ENCODE results near the gene RC3H2.
A peak's percentile ranks its signal among the peaks of the same experiment; 100 is the strongest.
"Not testable (repeated sequence)": the region's sequence is repeated elsewhere in the genome, so short reads cannot be mapped to it uniquely, and the experiment has no call there.

RC3H2 gene

GRCh38 chr9:122929796-122930354 is 24.7 kb upstream of the RC3H2 start:
- POLR2A ChIA-PET: interaction anchor here (1.3 to 3.2 kb wide), 2 partner anchors 17 to 25 kb away, joined by 6 to 15 read pairs; partner anchors contain the start of genes RC3H2 and ZBTB6
- TF ChIP-seq, protein P1, sequence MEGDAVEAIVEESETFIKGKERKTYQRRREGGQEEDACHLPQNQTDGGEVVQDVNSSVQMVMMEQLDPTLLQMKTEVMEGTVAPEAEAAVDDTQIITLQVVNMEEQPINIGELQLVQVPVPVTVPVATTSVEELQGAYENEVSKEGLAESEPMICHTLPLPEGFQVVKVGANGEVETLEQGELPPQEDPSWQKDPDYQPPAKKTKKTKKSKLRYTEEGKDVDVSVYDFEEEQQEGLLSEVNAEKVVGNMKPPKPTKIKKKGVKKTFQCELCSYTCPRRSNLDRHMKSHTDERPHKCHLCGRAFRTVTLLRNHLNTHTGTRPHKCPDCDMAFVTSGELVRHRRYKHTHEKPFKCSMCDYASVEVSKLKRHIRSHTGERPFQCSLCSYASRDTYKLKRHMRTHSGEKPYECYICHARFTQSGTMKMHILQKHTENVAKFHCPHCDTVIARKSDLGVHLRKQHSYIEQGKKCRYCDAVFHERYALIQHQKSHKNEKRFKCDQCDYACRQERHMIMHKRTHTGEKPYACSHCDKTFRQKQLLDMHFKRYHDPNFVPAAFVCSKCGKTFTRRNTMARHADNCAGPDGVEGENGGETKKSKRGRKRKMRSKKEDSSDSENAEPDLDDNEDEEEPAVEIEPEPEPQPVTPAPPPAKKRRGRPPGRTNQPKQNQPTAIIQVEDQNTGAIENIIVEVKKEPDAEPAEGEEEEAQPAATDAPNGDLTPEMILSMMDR (IDR thresholded peaks at IDR 0.05; ENCODE audit: insufficient read depth, low read length, missing control alignments): no peak
- H3K4me3 ChIP-seq (ENCODE audit: low read depth, low read length): no peak overlapping the region; the same call in 1 of the 2 replicates
- no peak for DNase-seq (ENCODE audit: low read depth, low spot score)
- CTCF ChIA-PET: interaction anchor here (0.9 kb wide), 1 partner anchor 14 kb away, joined by 4 read pairs; no protein-coding TSS in a partner anchor

GRCh38 chr9:122923947-122924346 is 18.8 kb upstream of the RC3H2 start:
- ChIA-PET CTCF (interaction anchor here (0.6 kb wide), 1 partner anchor 801 kb away, joined by 3 read pairs; no protein-coding TSS in a partner anchor), POLR2A (interaction anchor here (1.8 kb wide), 1 partner anchor 11 kb away, joined by 4 read pairs; the partner anchor contains the start of gene ZBTB6)
- no peak for DNase-seq (ENCODE audit: low read depth, low spot score)
- no peak overlapping the region for H3K4me3 ChIP-seq (ENCODE audit: low read depth, low read length)
- TF ChIP-seq, protein P1 (IDR thresholded peaks at IDR 0.05; ENCODE audit: insufficient read depth, low read length, missing control alignments): no peak

GRCh38 chr9:122922713-122923112 is 17.6 kb upstream of the RC3H2 start:
- no peak for DNase-seq (ENCODE audit: low read depth, low spot score)
- ChIA-PET POLR2A (interaction anchor here (1.6 kb wide), 1 partner anchor 10 kb away, joined by 4 read pairs; the partner anchor contains the start of gene ZBTB6), CTCF (no interaction called here)
- TF ChIP-seq, protein P1 (IDR thresholded peaks at IDR 0.05; ENCODE audit: insufficient read depth, low read length, missing control alignments): no peak
- no peak overlapping the region for H3K4me3 ChIP-seq (ENCODE audit: low read depth, low read length)

- ChIA-PET POLR2A (no interaction called here), CTCF (no interaction called here)
- DNase-seq (ENCODE audit: low read depth, low spot score): no peak
- H3K4me3 ChIP-seq (ENCODE audit: low read depth, low read length): no peak overlapping the region
- TF ChIP-seq, protein P1 (IDR thresholded peaks at IDR 0.05; ENCODE audit: insufficient read depth, low read length, missing control alignments): no peak
These were observed 13.2 kb upstream of the RC3H2 start for GRCh38 chr9:122918310-122918709.

DNA sequence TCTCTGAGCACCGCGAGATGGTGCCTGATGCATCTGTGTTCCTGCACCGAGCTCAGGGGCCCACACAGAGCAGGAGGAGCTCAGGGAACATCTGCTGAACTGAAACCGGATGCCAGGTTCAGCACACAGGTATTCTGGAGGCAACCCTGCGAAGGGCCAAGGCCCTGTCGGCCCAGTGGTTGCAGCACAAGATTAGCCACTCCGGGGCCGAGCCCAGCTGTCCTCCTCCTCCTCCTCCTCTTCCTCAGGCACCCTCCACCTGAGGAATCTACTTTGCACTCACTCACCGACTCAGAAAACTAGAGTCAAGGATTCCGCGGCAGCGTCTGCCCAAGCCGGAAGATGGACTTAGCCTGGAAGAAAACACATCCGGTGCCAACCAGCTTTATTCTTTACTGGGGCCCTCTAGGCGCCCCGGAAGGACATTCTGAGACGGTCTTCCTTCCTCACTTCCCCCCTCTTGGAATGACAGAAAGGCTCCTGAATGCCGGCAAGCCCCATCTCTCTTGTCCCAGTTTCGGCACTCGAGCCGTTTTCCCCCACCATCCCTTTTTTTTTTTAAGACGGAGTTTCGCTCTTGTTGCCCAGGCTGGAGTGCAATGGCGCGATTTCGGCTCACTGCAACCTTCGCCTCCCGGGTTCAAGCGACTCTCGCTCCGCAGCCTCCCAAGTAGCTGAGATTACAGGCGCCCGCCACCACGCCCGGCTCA is 8.0 kb upstream of the RC3H2 start, which contains the start of gene ZBTB6:
Gene ZBTB6, minus strand, starts transcription at position 360 of the 710 bp plus-strand sequence. CDS start 1,251 bp downstream, outside the sequence.
- peak within 1 kb of the TSS; percentile 85 for H3K4me3 ChIP-seq (ENCODE audit: low read depth, low read length)
- TF ChIP-seq, protein P1 (IDR thresholded peaks at IDR 0.05; ENCODE audit: insufficient read depth, low read length, missing control alignments): no peak
- peak; percentile 16 for DNase-seq (ENCODE audit: low read depth, low spot score)
- ChIA-PET CTCF (interaction anchor here (1.1 to 2.6 kb wide), 4 partner anchors 9 to 437 kb away, joined by 3 to 8 read pairs (median 5); no protein-coding TSS in a partner anchor), POLR2A (interaction anchor here (0.6 to 2.2 kb wide), 7 partner anchors 9 to 137 kb away, joined by 3 to 15 read pairs (median 4); partner anchors contain the start of genes RABGAP1 and ZBTB26)

DNA sequence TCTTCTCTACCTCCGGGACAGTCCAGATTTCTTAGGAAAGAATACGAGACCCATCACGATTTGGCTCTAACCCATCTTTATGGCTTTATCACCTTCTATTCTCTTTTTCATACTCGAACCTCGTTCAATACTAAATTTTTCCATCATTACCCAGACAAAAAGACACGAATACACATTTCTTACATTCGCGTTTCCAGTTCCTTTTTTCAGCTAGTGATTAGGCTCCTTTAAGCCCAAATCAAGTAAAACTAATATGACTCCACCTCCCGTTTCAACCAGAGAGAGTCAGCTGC is 7.5 kb upstream of the RC3H2 start:
- TF ChIP-seq, protein P1 (IDR thresholded peaks at IDR 0.05; ENCODE audit: insufficient read depth, low read length, missing control alignments): no peak
- H3K4me3 ChIP-seq (ENCODE audit: low read depth, low read length): peak overlapping the region; percentile 85
- ChIA-PET POLR2A (interaction anchor here (0.6 to 2.2 kb wide), 7 partner anchors 9 to 138 kb away, joined by 3 to 15 read pairs (median 4); partner anchors contain the start of genes RABGAP1 and ZBTB26), CTCF (interaction anchor here (1.1 to 2.6 kb wide), 4 partner anchors 9 to 437 kb away, joined by 3 to 8 read pairs (median 5); no protein-coding TSS in a partner anchor)
- DNase-seq (ENCODE audit: low read depth, low spot score): no peak

DNA sequence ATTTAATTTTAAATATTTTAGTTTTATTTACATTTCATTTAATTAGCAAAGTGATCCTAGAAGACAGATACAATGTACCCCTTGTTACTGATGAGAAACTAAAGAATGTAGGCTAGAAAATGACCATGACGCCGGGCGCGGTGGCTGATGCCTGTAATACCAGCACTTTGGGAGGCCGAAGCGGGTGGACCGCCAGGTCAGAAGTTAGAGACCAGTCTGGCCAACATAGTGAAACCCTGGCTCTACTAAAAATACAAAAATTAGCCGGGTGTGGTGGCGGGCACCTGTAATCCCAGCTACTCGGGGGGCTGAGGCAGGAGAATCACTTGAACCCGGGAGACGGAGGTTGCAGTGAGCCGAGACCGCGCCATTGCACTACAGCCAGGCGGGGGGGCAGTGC is 963 bp upstream of the RC3H2 start:
- DNase-seq (ENCODE audit: low read depth, low spot score); POLR2A ChIA-PET; H3K4me3 ChIP-seq (ENCODE audit: low read depth, low read length): not testable (repeated sequence)
- CTCF ChIA-PET: interaction anchor here (1.0 kb wide), 1 partner anchor 24 kb away, joined by 3 read pairs; no protein-coding TSS in a partner anchor

Data from AG04449 (cell line).